ENCODE results near the gene NUDCD3.
A peak's percentile ranks its signal among the peaks of the same experiment; 100 is the strongest.

Gene NUDCD3

DNA sequence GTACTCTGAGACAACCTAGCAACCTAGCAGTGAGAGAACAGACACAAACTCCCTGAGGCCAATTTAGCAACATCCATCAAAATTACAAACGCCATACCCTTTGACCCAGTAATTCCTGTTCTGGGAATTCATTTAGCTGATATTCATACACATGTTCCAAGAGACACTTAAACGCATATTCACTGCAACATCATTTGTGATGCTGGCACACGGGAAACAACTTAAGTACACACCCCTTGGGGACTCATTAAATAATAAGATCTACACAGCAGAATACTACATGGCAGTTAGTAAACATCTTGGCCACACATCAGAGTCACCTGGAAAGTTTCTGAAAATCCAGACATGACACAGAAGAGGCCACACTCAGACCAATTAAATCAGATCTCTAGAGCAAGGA, 17.6 kb downstream of the NUDCD3 start:
- Histone ChIP-seq H3K9me3 (replicated peaks in 1 of 11) (no peaks in the 10 kb centered on the region), H3K9ac (no peak overlapping the region), H3K27me3 (no peaks in the 10 kb centered on the region), H3K36me3 (peaks cover 84 to 97% (median 93%) of the 10 kb centered on the region in 11 experiments), H4K20me1 (peaks cover 64 to 100% (median 84%) of the 10 kb centered on the region in 11 experiments; a peak in 21 of 22 replicates), H3K4me3 (no peak overlapping the region), H3K4me2 (no peak overlapping the region), H3K27ac (no peak overlapping the region), H3K4me1 (peaks cover 0 to 15% (median 6%) of the 10 kb centered on the region in 10 experiments; a peak in 5 of 20 replicates)
- TF ChIP-seq Cebpa-rat (IDR thresholded peaks at IDR 0.05), result no peak

DNA sequence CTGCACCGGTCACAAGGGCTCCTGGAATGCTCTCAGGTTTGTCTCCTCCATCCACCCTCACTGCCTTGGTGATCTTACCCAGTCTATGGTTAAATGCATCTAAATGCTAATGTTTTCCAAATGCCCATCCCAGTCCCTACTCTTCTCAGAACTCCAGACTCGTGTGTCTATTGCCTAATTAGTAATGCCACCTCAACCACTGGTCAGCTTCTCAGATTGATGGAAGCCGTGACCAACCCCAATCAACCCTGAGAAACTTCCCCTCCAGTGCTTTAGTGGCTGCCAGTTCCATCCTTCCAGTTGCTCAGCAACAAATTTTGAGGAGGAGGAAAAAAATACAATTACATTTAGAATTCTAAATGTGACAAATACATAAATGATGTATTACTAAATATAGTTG, 18.6 kb downstream of the NUDCD3 start:
- H3K4me2 ChIP-seq, result no peak overlapping the region
- TF ChIP-seq Cebpa-rat (IDR thresholded peaks at IDR 0.05), result no peak
- peaks cover 68 to 100% (median 87%) of the 10 kb centered on the region in 11 experiments; a peak in 21 of 22 replicates for H4K20me1 ChIP-seq
- no peak overlapping the region for H3K9ac ChIP-seq
- H3K4me3 ChIP-seq, result no peak overlapping the region
- peaks cover 89 to 100% (median 96%) of the 10 kb centered on the region in 11 experiments for H3K36me3 ChIP-seq
- H3K27me3 ChIP-seq, result no peaks in the 10 kb centered on the region
- no peak overlapping the region for H3K27ac ChIP-seq
- H3K9me3 ChIP-seq (replicated peaks in 1 of 11), result no peaks in the 10 kb centered on the region
- H3K4me1 ChIP-seq, result peaks cover under 1 to 17% (median 7%) of the 10 kb centered on the region in 10 experiments; a peak in 10 of 20 replicates

DNA sequence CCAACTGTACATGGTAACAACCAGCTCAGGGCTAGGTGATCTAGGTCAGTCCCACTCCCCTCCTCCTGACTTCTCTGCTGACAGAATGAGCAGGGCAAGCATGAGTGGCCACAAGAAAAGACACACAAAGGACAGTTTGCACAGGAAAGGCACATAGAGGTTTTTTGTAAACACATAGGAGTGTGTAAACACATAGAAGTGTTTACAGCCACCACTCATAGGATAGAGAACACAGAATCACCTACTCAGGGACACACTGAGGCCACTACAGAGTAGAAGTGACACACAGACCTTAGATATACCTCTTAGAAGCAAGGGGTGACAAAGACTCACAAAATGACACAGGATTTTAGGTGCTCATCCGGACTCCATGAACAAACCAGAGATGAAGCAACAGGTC, 19.0 kb downstream of the NUDCD3 start:
- Histone ChIP-seq H3K4me1 (peaks cover 4 to 21% (median 11%) of the 10 kb centered on the region in 10 experiments; a peak in 13 of 20 replicates), H3K27ac (no peak overlapping the region), H3K9ac (no peak overlapping the region), H3K4me2 (no peak overlapping the region), H3K27me3 (no peaks in the 10 kb centered on the region), H3K9me3 (replicated peaks in 1 of 11) (no peaks in the 10 kb centered on the region), H4K20me1 (peaks cover 68 to 100% (median 87%) of the 10 kb centered on the region in 11 experiments; a peak in 21 of 22 replicates), H3K4me3 (no peak overlapping the region), H3K36me3 (peaks cover 89 to 100% (median 96%) of the 10 kb centered on the region in 11 experiments)
- TF ChIP-seq Cebpa-rat (IDR thresholded peaks at IDR 0.05), result no peak

DNA sequence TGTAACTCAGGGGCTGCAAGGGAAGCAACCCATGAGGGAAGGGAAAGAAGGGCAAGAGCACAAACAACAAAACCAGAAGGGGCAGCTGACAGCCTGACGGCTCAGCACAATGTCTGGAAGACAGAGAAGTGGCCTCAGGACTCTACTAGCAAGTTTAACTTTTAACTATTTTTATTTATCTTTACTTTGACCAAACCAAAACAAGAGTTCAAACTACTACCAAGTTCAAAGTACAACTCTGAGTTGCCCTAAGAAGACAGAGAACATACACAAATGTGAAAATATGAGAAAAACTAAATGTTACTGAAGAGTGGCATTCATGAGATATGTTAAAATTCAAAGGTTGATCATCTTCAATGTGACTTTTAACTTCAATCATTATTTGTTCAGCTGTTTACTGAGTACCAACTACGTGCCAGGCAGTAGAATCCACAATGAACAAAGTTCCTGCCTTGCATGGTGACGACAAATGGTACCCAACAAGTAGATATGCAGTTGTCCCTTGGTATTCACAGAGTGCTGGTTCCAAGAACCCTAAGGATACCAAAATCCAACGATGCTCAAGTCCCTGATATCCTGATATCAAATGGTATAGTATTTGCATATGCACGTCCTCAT, 19.7 kb downstream of the NUDCD3 start:
- H3K9me3 ChIP-seq (replicated peaks in 1 of 11), result no peaks in the 10 kb centered on the region
- peaks cover 89 to 100% (median 95%) of the 10 kb centered on the region in 11 experiments for H3K36me3 ChIP-seq
- H4K20me1 ChIP-seq, result peaks cover 69 to 100% (median 87%) of the 10 kb centered on the region in 11 experiments; a peak in 21 of 22 replicates
- peaks cover 8 to 23% (median 14%) of the 10 kb centered on the region in 10 experiments; a peak in 15 of 20 replicates for H3K4me1 ChIP-seq
- H3K27ac ChIP-seq, result no peak overlapping the region
- H3K4me2 ChIP-seq, result no peak overlapping the region
- H3K27me3 ChIP-seq, result no peaks in the 10 kb centered on the region
- no peak overlapping the region for H3K4me3 ChIP-seq
- no peak for TF ChIP-seq Cebpa-rat (IDR thresholded peaks at IDR 0.05)
- H3K9ac ChIP-seq, result no peak overlapping the region

DNA sequence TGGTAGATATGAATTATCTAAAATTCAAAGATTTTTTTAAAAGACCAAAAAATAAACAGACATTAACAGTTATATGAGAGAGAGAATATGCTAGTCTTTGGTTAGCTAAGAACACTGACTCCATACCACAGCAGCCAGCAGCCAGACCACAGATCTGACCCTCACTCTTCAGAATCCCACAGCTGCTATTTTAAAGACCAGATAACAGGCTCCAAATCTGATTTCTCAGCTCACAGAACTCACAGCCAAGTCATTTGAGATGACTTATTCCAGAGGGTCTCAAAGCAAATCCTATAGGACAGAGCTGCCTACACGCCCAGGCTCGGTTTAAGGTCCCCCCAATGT, 20.4 kb downstream of the NUDCD3 start:
- Histone ChIP-seq H3K27ac (no peak overlapping the region), H3K9me3 (replicated peaks in 1 of 11) (no peaks in the 10 kb centered on the region), H3K4me2 (no peak overlapping the region), H3K4me1 (peaks cover 9 to 27% (median 18%) of the 10 kb centered on the region in 10 experiments; a peak in 14 of 20 replicates), H3K9ac (no peak overlapping the region), H3K4me3 (no peak overlapping the region), H4K20me1 (peaks cover 69 to 100% (median 87%) of the 10 kb centered on the region in 11 experiments), H3K36me3 (peaks cover 84 to 100% (median 94%) of the 10 kb centered on the region in 11 experiments), H3K27me3 (no peaks in the 10 kb centered on the region)
- no peak for TF ChIP-seq Cebpa-rat (IDR thresholded peaks at IDR 0.05)

DNA sequence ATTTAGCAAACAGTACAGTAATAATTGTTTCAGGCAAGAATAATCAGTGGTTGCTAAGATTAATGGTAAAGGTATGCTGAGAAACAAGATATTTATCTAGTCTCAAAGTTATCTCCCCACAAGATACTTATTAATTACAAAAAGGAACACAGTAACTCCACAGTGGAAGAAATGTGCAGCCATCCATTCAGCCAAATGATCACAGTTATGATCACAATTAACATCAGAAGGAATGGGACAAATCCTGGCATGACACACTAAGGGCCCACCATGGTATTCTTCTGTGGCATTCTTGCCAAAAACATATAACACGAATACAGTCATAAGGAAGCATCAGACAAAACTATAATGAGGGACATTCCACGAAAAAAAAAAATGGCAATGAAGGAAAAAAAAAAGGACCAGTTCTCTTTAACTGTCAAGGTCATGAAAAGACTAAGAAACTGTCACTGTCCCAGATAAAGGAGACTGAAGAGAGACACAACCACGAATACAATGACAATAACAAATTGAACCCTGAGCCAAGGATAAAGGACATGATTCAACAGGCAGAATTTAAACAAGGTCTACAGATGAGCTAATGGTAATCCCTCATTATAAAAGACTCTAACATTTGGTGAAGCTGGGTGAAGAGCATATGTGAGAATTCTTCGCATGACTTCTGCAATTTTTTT, 20.9 kb downstream of the NUDCD3 start:
- H3K36me3 ChIP-seq, result peaks cover 84 to 100% (median 94%) of the 10 kb centered on the region in 11 experiments
- no peak overlapping the region for H3K4me2 ChIP-seq
- peaks cover 9 to 27% (median 18%) of the 10 kb centered on the region in 10 experiments; a peak in 14 of 20 replicates for H3K4me1 ChIP-seq
- H3K27ac ChIP-seq, result no peak overlapping the region
- H3K27me3 ChIP-seq, result no peaks in the 10 kb centered on the region
- no peak overlapping the region for H3K4me3 ChIP-seq
- no peak overlapping the region for H3K9ac ChIP-seq
- H3K9me3 ChIP-seq (replicated peaks in 1 of 11), result no peaks in the 10 kb centered on the region
- TF ChIP-seq Cebpa-rat (IDR thresholded peaks at IDR 0.05), result no peak
- H4K20me1 ChIP-seq, result peaks cover 69 to 100% (median 87%) of the 10 kb centered on the region in 11 experiments

DNA sequence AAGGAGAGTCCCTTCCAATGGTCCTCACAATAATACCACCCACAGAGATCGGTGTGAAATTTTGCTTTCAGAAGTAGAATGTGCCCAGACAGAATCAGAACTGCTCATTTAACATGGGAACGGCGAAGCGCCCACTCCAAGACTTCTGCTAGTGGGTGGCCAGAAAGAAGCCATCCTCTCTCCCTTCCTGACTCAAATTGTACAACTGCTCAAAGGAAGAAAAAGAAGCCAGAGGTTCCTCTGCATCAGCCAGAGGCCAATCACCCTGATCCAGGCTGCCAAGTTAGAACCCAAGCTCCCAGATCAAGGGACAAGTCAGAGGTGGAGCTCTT, 23.3 kb downstream of the NUDCD3 start:
- Histone ChIP-seq H3K9ac (0 out of 22 replicates have a peak overlapping the region, but pooled peaks of 1 of the 11 experiments have one; percentile 7), H4K20me1 (peaks cover 75 to 100% (median 91%) of the 10 kb centered on the region in 11 experiments), H3K36me3 (peaks cover 79 to 96% (median 87%) of the 10 kb centered on the region in 11 experiments), H3K4me1 (peaks cover 12 to 36% (median 27%) of the 10 kb centered on the region in 10 experiments; a peak in 17 of 20 replicates), H3K4me3 (no peak overlapping the region), H3K27ac (no peak overlapping the region), H3K27me3 (no peaks in the 10 kb centered on the region; a peak in 2 of 22 replicates), H3K9me3 (replicated peaks in 1 of 11) (no peaks in the 10 kb centered on the region), H3K4me2 (peak overlapping the region in 1 of 11 experiments; percentile 51; a peak in 1 of 22 replicates)
- TF ChIP-seq Cebpa-rat (IDR thresholded peaks at IDR 0.05), result no peak

DNA sequence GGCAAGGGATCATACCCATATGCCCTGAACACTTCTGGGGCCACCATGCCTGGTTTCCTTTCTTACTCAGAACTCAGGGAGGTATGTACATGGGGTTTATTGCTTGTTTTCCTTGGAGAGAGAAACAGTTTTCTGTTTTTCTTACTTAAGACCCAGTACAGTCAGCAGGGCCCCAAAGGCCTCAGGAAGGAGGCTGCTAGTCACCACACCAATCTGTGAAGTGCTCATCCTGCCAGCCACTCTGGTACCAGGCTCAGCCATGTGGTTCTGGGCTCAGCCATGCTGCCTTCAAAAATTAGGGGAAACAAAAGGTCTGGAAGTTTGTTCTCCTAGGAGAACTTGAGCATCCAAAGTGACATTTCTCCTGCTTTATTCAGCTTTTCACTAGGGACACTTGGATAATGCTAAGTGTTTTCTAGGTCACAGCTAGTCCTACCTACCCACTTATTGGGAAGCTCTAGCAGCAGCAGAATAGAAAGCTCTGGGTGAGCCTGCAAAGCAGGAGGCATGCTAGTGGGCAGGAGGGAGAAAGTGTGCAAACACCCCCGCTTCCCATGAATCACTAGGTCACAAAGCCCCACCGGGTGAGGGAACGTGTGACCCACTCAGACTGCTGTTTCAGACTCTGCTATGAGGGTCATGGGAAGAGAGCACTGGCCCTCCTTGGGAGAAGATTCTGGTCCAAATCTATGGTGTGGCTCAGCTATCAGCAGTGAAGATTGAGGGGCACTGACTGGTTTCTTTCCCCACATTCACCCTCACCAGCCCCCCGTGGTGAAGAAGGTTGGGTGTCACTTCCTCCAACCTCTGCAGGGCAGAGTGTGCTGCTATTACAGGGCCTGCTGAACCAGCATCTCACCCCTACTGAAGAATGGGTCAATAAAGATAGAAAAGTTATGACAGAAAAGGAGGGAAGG, 23.9 kb downstream of the NUDCD3 start:
- H3K27ac ChIP-seq, result no peak overlapping the region
- peaks cover 74 to 95% (median 82%) of the 10 kb centered on the region in 11 experiments for H3K36me3 ChIP-seq
- no peaks in the 10 kb centered on the region; a peak in 2 of 22 replicates for H3K27me3 ChIP-seq
- TF ChIP-seq Cebpa-rat (IDR thresholded peaks at IDR 0.05), result no peak
- no peak overlapping the region for H3K9ac ChIP-seq
- peaks cover 17 to 43% (median 33%) of the 10 kb centered on the region in 10 experiments for H3K4me1 ChIP-seq
- peak overlapping the region in 4 of 11 experiments; percentile 0 to 51 (median 12); a peak in 9 of 22 replicates for H3K4me2 ChIP-seq
- peaks cover 76 to 100% (median 92%) of the 10 kb centered on the region in 11 experiments for H4K20me1 ChIP-seq
- H3K9me3 ChIP-seq (replicated peaks in 1 of 11), result no peaks in the 10 kb centered on the region
- no peak overlapping the region for H3K4me3 ChIP-seq
